ENCODE results near the gene CRYGD. TPM values are rescaled to one million over a fixed set of nuclear protein-coding genes. Genes with fewer than 3 reads are reported as not detected.
A peak's percentile ranks its signal among the peaks of the same experiment; 100 is the strongest.

The CRYGD gene
- total and polyA plus RNA-seq, 2 of the 13 experiments (the other 11 are each of a cell fraction or from before 2014, with no cell fraction given) = not detected

GRCh38 chr2:208130712-208131110, 6.4 kb upstream of the CRYGD start (continued):
- TF ChIP-seq KDM5A (IDR thresholded peaks at IDR 0.05; ENCODE audit: borderline replicate concordance, low read length) (no peak), NCOA1 (CRISPR knock-in tag; IDR thresholded peaks at IDR 0.05) (peak; percentile 16; the same call in 1 of the 2 replicates), MEF2D (CRISPR knock-in tag; IDR thresholded peaks at IDR 0.05) (no peak), ZBTB8A (CRISPR knock-in tag; IDR thresholded peaks at IDR 0.05; ENCODE audit: borderline replicate concordance, low read depth) (no peak), SIX1 (CRISPR knock-in tag; IDR thresholded peaks at IDR 0.05; ENCODE audit: borderline replicate concordance) (peak; percentile 0; the same call in 1 of the 2 replicates), ZBED4 (CRISPR knock-in tag; IDR thresholded peaks at IDR 0.05; ENCODE audit: borderline replicate concordance) (no peak), ZBTB38 (CRISPR knock-in tag; IDR thresholded peaks at IDR 0.05) (no peak)
- TF ChIP-seq, protein P1, sequence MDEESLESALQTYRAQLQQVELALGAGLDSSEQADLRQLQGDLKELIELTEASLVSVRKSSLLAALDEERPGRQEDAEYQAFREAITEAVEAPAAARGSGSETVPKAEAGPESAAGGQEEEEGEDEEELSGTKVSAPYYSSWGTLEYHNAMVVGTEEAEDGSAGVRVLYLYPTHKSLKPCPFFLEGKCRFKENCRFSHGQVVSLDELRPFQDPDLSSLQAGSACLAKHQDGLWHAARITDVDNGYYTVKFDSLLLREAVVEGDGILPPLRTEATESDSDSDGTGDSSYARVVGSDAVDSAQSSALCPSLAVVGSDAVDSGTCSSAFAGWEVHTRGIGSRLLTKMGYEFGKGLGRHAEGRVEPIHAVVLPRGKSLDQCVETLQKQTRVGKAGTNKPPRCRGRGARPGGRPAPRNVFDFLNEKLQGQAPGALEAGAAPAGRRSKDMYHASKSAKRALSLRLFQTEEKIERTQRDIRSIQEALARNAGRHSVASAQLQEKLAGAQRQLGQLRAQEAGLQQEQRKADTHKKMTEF (CRISPR knock-in tag; IDR thresholded peaks at IDR 0.05) = no peak

All from HepG2 (cell line).